ENCODE data around the gene OGFR.
A peak's percentile ranks its signal among the peaks of the same experiment; 100 is the strongest.

Gene OGFR

GRCh38 chr20:62799873-62800272, 4.8 kb upstream of the OGFR start:
- no peak for DNase-seq (ENCODE audit: low read depth)

DNA sequence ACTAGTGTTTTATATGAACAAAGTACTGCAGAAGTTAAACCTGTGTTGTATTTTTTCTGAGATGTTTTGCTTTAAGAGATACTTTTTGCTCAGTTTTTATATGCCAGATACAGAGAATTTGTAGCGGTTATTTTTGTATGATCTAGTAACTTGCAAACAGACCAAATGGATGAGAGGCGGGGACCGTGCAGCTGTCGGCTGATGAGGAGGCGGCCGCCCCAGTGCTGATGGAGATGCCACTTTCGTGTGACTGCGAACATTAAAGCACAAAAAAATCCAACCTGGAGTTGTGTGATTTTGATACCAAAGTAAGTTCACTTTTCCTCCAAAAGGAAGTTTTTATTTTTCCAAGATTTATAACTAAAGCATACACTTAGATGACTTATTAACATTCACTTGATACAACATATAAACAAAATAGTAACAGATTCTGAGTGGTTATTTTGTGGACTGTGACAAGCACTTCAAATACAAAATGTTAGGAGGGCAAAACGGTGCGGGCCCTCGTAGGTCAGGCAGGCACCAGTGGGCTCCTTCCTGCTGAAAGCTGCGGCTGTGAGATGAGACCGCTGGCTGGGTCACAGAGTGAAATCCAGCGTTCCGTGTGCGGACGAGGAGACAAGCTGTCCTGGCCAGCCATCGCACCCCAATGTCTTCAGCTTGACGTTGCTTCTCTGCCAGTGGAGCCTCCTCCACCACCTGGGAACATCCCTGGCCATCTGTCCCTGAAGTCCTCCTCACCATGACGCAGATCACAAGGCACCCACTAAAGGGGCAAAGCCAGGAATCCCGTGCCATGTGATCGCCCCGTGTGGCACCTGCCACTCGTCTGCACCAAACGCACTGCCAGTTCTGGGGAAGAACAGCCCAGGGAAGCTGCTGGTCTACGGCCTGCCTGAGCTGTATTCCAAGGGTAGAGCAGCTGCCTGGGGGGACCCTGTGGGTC, 4.0 kb upstream of the OGFR start:
- no peak for DNase-seq (ENCODE audit: low read depth)

DNA sequence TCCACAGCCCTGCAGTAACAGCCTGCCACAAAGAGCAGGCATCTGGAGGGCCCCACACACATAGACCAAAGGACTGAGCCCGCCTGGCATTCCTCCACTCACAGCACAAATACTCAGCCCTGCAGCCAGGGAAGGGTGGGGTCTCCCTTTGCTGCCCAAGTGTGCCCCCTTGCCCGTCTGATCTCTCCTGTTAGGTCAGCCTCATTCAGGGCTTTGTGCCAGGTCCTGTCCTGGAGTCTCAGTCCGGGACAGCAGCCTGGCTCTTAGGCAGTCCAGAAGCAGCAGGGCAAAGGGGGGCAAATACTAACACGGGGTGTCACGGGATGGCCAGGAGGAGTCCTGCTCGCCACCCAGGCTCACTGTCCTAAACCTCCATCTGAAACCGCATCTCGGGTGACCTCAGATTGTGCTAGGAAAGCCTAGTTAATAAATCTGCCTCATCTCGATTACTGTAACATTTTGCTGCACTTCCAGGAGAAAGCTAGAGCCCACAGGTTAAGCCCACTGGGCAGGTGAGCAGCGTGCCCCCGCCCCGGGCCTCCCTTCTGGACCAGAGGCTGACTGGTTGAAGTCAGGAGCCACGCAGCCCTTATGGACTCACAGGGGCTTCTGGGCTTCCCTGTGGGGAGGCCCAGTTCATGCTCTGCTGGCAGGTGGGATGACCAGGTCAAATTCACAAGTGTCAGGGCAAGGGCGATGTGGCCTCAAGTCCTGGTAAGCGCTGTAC, 3.2 kb upstream of the OGFR start:
- no peak for DNase-seq (ENCODE audit: low read depth)

- DNase-seq (ENCODE audit: low read depth), result no peak
Observed at GRCh38 chr20:62802026-62802712, 2.5 kb upstream of the OGFR start.

DNA sequence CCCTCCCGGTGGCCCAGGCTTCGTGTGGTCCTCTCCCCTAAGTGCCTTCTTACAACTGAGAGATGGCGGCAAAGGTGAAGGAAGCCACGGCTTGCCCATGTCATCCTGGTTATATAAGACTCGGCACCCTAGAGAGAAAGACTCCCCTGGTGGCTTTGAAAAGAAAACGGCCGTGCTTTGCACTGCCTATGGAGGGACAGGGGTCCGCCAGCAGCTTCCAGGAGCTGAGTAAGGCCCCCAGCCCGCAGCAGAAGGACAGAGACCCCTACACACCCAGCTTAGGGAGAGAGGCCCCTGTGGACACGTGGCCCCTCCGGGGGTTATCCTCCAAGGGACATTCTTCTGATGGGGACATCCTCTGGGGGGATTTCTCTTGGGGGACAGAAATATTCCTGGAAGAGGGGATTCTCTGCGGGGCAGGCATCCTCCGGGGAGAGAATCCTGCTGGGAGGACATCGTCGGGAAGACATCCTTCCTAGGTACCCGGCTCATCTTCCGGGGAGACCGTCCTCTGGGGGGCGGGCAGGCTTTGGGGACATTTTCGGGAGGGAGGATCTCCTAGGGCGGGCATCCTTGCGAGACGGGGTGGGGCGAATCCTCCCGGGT, 511 bp upstream of the OGFR start:
- no peak for DNase-seq (ENCODE audit: low read depth)

- peak; percentile 52 for DNase-seq (ENCODE audit: low read depth)
Observed at GRCh38 chr20:62805155-62805710, 598 bp downstream of the OGFR start.

GRCh38 chr20:62805711-62806382, 1.2 kb downstream of the OGFR start:
- no peak for DNase-seq (ENCODE audit: low read depth)

DNA sequence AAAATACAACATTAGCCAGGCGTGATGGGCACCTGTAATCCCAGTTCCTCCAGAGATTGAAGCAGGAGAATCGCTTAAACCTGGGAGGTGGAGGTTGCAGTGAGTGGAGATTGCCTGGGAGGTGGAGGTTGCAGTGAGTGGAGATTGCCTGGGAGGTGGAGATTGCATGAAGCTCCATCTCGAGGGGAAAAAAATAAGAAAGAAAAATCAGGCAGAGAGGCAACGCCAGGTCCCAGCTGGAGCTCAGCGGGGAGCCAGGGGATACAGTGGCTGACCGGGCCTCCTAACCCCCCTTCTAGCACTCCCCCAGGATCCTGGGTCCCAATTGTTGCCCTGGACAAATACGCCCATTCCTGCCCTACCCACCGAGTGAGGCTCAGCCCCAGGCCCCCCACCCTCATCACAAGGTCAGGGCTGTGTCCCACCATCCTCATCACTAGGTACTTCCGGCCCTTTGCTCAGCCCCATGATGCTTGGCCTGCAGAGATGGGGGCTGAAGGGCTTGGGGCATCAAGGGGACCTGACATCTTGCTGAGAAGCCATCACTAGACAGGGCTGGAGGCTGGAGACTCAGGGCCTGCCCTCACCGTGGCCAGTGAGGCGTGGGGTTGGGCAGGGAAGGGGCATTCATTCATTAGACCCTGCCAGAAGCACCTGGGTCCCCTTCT, 1.9 kb downstream of the OGFR start:
- DNase-seq (ENCODE audit: low read depth), result no peak

GRCh38 chr20:62807444-62808210, 3.0 kb downstream of the OGFR start:
- DNase-seq (ENCODE audit: low read depth), result no peak

DNA sequence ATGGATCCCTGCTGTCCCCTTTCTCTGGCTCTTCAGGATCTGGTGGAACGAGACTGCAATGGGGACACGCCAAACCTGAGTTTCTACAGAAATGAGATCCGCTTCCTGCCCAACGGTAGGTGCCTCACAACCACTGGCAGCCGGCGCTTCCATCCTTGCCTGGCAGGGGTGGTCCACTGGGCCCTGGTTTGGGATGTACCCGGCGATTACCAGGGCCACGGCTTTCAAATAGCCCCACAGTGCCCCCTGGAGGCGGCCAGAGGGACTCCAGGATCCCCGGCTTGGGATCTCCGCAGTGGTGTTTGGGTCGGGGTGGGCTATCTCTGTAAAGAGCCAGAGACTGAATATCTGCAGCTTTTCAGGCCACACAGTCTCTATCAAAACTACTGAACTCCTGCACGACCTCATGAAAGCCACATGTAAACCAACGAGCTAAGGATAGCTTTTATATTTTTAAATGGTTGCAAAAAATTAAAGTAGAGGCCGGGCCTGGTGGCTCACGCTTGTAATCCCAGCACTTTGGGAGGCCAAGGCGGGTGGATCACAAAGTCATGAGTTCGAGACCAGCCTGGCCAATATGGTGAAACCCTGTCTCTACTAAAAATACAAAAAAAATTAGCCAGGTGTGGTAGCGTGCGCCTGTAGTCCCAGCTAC, 3.7 kb downstream of the OGFR start:
- peak; percentile 52 for DNase-seq (ENCODE audit: low read depth)

DNA sequence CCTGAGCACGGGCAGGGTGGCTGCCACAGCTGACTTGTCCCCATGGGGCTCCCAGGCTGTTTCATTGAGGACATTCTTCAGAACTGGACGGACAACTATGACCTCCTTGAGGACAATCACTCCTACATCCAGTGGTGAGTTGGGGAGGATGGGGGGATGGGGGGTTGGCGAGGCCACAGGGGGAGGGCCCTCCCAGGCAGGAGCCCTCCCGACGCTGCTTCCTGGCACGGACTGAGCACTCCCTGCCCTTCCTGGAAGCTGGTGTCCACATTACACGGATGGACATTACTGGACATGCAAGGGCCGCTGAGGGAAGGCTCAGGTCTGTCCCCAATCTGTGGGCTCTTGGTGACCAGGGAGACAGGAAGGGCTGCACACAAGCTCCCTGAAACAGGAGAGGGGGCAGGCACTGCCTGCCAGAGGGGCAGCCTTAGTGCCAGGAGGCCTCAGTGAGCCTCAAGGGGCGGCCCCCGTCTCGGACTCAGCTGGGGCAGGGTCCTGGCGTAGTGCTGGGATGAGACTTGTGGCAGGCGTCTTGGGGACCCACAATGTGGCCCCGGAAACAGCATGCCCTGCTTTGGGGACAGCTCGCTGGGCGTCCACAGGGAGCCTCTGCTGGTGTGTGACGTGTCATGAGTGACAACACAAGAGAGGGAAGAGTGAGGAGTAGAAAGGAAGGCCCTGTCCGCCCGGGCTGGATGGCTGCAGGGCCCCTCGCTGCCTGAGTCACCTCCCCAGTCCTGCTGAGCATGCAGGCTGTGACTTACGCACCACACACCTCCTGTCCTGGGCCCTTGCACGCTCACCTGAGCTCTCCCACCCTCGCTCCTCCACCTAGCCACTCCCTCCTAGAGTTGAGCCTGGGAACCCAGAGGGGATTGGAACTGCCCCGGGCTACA, 5.1 kb downstream of the OGFR start:
- no peak for DNase-seq (ENCODE audit: low read depth)

GRCh38 chr20:62811320-62811719, 6.7 kb downstream of the OGFR start:
- DNase-seq (ENCODE audit: low read depth), result no peak

DNA sequence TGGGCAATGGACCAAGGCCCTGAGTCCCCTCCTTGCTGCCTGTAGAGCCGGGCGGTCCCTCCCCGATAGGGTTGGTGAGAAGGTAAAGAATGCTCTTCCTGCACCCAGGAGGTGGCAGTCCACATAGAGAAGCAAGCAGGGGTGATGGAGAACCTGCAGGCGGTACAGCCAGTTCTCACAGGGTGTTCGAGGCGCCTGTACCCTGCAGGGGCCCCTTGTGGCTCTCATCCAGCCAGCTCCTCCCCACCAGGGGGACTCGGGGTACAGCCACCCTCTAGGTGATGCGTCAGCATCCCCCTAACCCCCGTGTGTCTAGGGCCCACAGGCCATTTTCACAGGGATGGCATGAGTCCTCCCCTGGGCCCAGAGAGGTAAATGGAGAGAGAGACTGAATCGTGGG, 7.1 kb downstream of the OGFR start:
- DNase-seq (ENCODE audit: low read depth), result no peak

- no peak for DNase-seq (ENCODE audit: low read depth)
Observed at GRCh38 chr20:62812181-62812906, 7.7 kb downstream of the OGFR start.

- no peak for DNase-seq (ENCODE audit: low read depth)
Observed at GRCh38 chr20:62812907-62813200, 8.2 kb downstream of the OGFR start.

DNA sequence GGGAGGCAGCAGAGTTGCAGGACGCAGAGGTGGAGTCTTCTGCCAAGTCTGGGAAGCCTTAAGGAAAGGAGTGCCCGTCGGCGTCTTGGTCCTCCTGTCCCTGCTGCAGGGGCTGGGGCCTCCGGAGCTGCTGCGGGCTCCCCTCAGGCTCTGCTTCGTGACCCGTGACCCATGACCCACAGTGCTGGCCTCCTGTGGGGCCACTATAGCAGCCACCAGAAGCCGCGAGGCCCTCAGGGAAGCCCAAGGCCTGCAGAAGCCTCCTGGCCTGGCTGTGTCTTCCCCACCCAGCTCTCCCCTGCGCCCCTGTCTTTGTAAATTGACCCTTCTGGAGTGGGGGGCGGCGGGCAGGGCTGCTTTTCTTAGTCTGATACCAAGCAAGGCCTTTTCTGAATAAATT, 9.0 kb downstream of the OGFR start:
- no peak for DNase-seq (ENCODE audit: low read depth)

- DNase-seq (ENCODE audit: low read depth), result no peak
Observed at GRCh38 chr20:62814060-62814708, 9.5 kb downstream of the OGFR start.

DNA sequence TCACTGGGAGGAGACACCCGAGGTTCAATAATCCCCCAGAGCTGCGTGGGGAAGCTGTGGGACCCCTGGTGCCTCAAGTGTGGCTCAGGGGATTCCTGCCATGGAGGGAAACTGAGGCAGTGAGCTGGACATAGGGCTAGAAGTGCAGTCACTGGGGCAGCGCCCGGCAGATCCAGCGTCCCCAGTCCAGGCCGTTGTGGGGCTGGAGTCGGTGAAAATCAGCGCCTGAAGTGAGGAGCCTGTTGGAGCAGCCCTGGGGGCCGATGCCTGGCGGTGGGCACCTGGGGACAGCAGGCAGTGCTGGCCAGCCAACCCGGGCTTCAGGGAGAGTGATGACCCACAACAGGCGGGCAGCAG, 10.1 kb downstream of the OGFR start:
- DNase-seq (ENCODE audit: low read depth), result no peak

Measured in stimulated activated CD8-positive, alpha-beta memory T cell treated with anti-CD3 and anti-CD28 coated beads, Interleukin-12 subunit alpha, Interleukin-12 subunit beta, amount 100 ng/mL, for 4 hours (primary cell).